ENCODE measurements around the gene CCDC141.

CCDC141 gene

DNA sequence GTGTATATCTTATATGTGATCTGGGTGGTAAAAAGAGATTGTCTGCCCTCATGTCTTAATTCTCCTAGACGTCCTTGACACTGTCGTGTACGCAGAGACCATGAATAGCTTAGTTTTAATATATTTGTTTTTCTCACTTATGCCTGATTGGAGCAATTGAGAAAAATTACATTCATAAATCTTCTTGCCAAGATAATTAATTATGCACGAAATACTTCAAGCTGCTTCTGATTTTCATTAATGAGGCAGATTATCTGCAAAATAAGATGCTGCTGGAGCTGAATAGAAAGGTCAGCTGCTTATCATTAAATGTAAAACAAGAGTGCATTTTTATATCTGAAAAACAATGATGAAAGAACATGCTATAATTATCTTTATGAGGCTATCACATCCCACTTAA lies 95.9 kb downstream of the CCDC141 start:
- no peak overlapping the region for H3K4me3 ChIP-seq (ENCODE audit: low read depth, low read length)
- TF ChIP-seq, protein P1, sequence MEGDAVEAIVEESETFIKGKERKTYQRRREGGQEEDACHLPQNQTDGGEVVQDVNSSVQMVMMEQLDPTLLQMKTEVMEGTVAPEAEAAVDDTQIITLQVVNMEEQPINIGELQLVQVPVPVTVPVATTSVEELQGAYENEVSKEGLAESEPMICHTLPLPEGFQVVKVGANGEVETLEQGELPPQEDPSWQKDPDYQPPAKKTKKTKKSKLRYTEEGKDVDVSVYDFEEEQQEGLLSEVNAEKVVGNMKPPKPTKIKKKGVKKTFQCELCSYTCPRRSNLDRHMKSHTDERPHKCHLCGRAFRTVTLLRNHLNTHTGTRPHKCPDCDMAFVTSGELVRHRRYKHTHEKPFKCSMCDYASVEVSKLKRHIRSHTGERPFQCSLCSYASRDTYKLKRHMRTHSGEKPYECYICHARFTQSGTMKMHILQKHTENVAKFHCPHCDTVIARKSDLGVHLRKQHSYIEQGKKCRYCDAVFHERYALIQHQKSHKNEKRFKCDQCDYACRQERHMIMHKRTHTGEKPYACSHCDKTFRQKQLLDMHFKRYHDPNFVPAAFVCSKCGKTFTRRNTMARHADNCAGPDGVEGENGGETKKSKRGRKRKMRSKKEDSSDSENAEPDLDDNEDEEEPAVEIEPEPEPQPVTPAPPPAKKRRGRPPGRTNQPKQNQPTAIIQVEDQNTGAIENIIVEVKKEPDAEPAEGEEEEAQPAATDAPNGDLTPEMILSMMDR (IDR thresholded peaks at IDR 0.05; ENCODE audit: low read depth, low read length), result no peak

DNA sequence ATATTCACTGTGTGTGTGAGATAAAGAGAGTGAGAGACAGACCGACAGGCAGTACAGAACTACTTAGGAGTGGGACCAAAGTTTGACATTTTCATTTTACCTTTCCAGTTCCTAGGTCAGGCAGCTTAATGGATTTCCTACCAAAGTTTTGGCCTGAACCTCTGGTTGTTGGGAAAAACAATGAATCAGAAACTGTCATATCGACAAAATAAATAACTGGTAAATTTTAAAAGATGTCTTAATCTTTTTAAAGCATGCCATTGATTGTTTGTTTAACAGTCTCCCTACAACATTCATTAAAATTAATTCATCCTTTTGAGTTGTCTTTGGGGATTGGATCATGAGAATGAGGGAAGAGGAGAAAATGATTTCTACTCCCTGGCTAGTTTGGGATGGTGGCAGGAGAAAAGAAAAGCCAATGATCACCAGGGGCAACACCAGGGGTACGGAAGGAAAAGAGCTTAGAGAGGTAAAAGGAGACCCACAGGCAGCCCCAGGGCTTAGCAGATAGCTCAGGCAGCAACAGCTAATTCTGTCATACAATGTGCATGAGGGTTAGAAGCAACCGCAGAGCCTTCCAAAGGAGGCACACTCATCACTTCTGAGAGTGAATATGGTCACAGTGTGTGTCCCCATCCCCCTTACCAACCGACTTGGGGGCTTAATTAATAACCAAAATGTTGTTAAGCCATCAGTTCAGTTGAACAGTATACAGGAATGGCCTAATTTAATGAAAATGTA lies 98.5 kb downstream of the CCDC141 start:
- no peak overlapping the region for H3K4me3 ChIP-seq (ENCODE audit: low read depth, low read length)
- TF ChIP-seq, protein P1 (IDR thresholded peaks at IDR 0.05; ENCODE audit: low read depth, low read length), result no peak

GRCh38 chr2:178949584-178949983 lies 100.4 kb downstream of the CCDC141 start:
- no peak overlapping the region for H3K4me3 ChIP-seq (ENCODE audit: low read depth, low read length)
- TF ChIP-seq, protein P1 (IDR thresholded peaks at IDR 0.05; ENCODE audit: low read depth, low read length), result no peak

DNA sequence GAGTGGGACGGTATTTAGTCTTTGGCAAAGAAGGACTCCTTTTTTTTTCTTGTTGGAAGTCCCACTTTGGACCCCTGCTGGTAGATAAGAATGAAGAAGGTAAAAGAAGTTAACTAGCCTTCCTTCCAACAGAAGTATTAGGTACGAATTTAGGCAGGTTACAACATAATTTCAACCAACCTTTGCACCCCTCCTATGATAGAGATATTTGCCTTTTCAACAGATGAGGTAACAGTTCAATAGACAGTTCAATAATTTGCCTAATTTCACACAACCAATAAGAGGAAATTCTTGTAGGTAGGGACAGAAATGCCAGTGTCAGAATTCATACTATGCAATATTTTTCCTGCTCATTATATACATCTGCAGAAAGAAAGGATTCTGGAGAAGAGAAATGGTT lies 100.8 kb downstream of the CCDC141 start:
- TF ChIP-seq, protein P1 (IDR thresholded peaks at IDR 0.05; ENCODE audit: low read depth, low read length), result no peak
- H3K4me3 ChIP-seq (ENCODE audit: low read depth, low read length), result no peak overlapping the region

- no peak overlapping the region for H3K4me3 ChIP-seq (ENCODE audit: low read depth, low read length)
- TF ChIP-seq, protein P1 (IDR thresholded peaks at IDR 0.05; ENCODE audit: low read depth, low read length), result no peak
Observed at GRCh38 chr2:178947006-178947405, 102.9 kb downstream of the CCDC141 start.

- TF ChIP-seq, protein P1 (IDR thresholded peaks at IDR 0.05; ENCODE audit: low read depth, low read length), result no peak
- no peak overlapping the region for H3K4me3 ChIP-seq (ENCODE audit: low read depth, low read length)
Observed at GRCh38 chr2:178946494-178946893, 103.4 kb downstream of the CCDC141 start.

DNA sequence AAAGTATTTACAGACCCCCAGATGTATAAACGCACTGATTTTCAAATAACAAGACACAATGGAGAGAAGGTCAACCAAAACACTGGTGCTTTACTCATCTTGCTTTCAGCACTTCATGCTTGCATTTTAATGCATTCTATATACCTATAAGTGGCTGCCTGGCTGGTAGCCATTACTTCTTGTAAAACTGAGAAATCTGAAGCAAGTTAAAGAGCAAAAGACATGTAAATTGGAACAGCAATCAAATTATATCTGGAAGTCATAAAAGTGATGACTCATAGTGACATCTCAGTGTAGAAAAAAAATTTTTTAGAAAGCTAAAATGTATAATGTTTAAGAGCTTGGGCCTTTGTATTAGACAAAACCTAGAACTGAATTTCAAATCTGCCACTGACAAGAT lies 106.2 kb downstream of the CCDC141 start:
- no peak overlapping the region for H3K4me3 ChIP-seq (ENCODE audit: low read depth, low read length)
- TF ChIP-seq, protein P1 (IDR thresholded peaks at IDR 0.05; ENCODE audit: low read depth, low read length), result no peak

Data from WI38 (cell line).